Stimulated activated CD4-positive, alpha-beta T cell treated with anti-CD3 and anti-CD28 coated beads, Interleukin-2, amount 100 ng/mL, for 24 hours (primary cell): ENCODE results near the gene MOSPD3.
A peak's percentile ranks its signal among the peaks of the same experiment; 100 is the strongest.

Experiments
- DNase-seq, 2 donors: peaks; one replicate each; pipeline ENCODE4 v3.0.0-alpha.2; 2020

Gene MOSPD3

GRCh38 chr7:100575746-100576383 is 36.5 kb upstream of the MOSPD3 start:
- no peak for DNase-seq

GRCh38 chr7:100576384-100576993 is 35.9 kb upstream of the MOSPD3 start:
- no peak for DNase-seq

- no peak for DNase-seq
Measured at GRCh38 chr7:100577103-100577502, 35.2 kb upstream of the MOSPD3 start.

- no peak for DNase-seq
Measured at GRCh38 chr7:100577507-100577906, 34.8 kb upstream of the MOSPD3 start.

GRCh38 chr7:100578246-100579183 is 33.8 kb upstream of the MOSPD3 start:
- no peak for DNase-seq

GRCh38 chr7:100580466-100581283 is 31.7 kb upstream of the MOSPD3 start:
- DNase-seq, result no peak

- no peak for DNase-seq
Measured at GRCh38 chr7:100582041-100582579, 30.2 kb upstream of the MOSPD3 start.

- no peak for DNase-seq
Measured at GRCh38 chr7:100582650-100583049, 29.7 kb upstream of the MOSPD3 start.

GRCh38 chr7:100583132-100584053 is 28.9 kb upstream of the MOSPD3 start:
- peak; percentile 70 to 77 for DNase-seq

- DNase-seq, result no peak
Measured at GRCh38 chr7:100584054-100584682, 28.2 kb upstream of the MOSPD3 start.

GRCh38 chr7:100584683-100585510 is 27.4 kb upstream of the MOSPD3 start:
- DNase-seq, result no peak

GRCh38 chr7:100585511-100586265 is 26.7 kb upstream of the MOSPD3 start, which contains the start of gene LRCH4:
LRCH4 (minus strand) TSS chr7:100586129; CDS start chr7:100586100, 29 bp downstream.
- peak; percentile 67 to 69 for DNase-seq

GRCh38 chr7:100586266-100587025 is 25.9 kb upstream of the MOSPD3 start, which contains the start of gene FBXO24:
FBXO24 (plus strand) TSS chr7:100586328; CDS start chr7:100586626, 298 bp downstream.
- DNase-seq, result peak; percentile 99

- no peak for DNase-seq
Measured at GRCh38 chr7:100588438-100588837, 23.9 kb upstream of the MOSPD3 start.

GRCh38 chr7:100589341-100589947 is 22.9 kb upstream of the MOSPD3 start:
- no peak for DNase-seq

- no peak for DNase-seq
Measured at GRCh38 chr7:100590077-100590737, 22.1 kb upstream of the MOSPD3 start.

- no peak for DNase-seq
Measured at GRCh38 chr7:100591596-100591995, 20.7 kb upstream of the MOSPD3 start.
